HFF-Myc (cell line): ENCODE data around the gene FAM98A.
A peak's percentile ranks its signal among the peaks of the same experiment; 100 is the strongest.

ENCODE experiments used
- DNase-seq: peaks from one replicate; pipeline ENCODE4 v3.0.0-alpha.2; 2011; ENCODE audit warnings: low read depth; ENCODE audit errors: extremely low read depth
- H3K4me3 ChIP-seq: replicated peaks from 2 replicates; pipeline ENCODE4 v1.5.1; 2011; ENCODE audit warnings: low read depth, mild to moderate bottlenecking, control low read depth, low read length
- TF ChIP-seq, protein P1 (sequence below): IDR thresholded peaks from 2 replicates; pipeline ENCODE4 v1.5.1; 2012; ENCODE audit warnings: mild to moderate bottlenecking, low read depth, low read length, control low read depth; ENCODE audit errors: missing control alignments

The FAM98A gene

DNA sequence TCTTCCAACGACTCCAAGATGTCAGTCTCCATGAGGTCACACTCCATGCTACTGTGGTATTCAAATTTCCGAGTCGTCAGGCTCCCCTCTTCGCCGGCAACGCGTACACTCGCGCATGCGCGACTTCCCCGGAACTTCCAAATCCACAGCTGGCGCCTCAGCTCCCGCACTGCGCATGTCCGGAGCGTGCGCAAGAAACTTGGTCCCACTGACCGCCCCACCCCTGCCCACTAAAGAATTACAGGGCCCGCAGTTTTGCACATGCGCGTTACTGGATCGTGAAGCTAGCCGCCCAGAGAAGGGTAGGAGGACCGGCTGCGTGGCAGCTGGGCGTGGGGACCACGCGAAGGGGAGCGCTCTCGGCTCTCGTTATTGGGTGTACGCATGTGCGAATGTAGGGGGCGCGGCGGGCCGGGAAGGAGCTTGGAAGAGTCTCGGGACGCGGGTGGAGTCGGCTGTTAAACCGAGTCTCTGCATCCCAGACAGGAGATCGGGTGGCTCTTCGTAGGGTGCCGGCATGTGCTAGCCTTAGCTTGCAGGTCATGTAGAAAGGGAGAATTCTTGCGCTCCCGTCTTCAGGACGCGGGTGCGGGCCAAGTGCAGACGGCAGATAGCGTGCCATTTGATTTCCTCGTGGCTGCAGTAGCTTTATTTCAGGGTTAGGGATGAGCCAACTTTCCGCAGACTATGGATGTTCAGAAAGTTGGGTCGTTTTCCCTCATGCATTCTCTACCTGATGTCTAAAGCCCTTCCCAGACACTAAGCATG, at the start of gene FAM98A:
Gene FAM98A, minus strand, starts transcription at position 125 of the 768 bp plus-strand sequence. Its CDS starts 78 bp downstream, at position 47.
- TF ChIP-seq, protein P1, sequence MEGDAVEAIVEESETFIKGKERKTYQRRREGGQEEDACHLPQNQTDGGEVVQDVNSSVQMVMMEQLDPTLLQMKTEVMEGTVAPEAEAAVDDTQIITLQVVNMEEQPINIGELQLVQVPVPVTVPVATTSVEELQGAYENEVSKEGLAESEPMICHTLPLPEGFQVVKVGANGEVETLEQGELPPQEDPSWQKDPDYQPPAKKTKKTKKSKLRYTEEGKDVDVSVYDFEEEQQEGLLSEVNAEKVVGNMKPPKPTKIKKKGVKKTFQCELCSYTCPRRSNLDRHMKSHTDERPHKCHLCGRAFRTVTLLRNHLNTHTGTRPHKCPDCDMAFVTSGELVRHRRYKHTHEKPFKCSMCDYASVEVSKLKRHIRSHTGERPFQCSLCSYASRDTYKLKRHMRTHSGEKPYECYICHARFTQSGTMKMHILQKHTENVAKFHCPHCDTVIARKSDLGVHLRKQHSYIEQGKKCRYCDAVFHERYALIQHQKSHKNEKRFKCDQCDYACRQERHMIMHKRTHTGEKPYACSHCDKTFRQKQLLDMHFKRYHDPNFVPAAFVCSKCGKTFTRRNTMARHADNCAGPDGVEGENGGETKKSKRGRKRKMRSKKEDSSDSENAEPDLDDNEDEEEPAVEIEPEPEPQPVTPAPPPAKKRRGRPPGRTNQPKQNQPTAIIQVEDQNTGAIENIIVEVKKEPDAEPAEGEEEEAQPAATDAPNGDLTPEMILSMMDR, result no peak
- DNase-seq, result peak; percentile 95
- peak within 1 kb of the TSS; percentile 70 for H3K4me3 ChIP-seq

DNA sequence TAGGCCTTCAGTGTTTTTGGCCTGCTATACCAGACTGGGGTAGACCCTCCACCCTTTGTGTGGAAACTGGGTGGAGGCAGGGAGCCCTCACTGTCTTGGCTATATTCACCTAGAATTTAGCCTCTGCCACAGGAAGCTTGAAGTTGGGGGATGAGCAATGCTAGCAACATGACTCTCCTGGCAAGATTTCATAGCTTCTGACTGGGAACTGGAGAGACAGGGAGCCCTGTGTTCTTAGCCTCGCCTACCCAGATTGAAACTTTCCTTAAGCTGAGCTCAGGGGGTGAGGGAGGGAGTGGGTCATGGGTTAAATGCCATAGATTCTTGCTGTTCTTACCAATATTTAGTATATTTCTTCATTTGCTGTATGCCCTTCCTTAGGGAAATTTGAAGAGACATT, 46.8 kb upstream of the FAM98A start:
- H3K4me3 ChIP-seq, result no peak overlapping the region
- no peak for DNase-seq
- TF ChIP-seq, protein P1, result no peak

- H3K4me3 ChIP-seq, result no peak overlapping the region
- DNase-seq, result no peak
- TF ChIP-seq, protein P1, result no peak
Observed at GRCh38 chr2:33644215-33644614, 45.1 kb upstream of the FAM98A start.

DNA sequence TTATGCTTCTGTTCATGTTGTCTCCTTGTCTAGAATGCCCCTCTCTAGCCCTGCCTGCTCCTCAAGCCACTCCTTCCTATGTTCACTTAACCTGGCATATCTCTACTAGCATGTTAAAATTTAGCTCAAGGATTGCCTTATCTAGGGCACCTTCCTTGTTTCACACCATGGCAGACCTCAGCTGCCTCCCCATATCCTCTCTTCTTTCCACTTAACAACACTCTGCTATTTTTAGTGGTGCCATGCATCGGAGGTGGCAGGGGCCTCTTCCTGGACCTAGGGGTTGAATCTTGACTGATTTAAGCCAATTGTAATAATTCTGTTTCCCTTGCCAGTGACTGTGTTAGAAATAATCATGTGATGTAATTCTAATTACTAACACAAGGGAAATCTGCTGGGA, 36.9 kb upstream of the FAM98A start:
- TF ChIP-seq, protein P1, result no peak
- no peak for DNase-seq
- no peak overlapping the region for H3K4me3 ChIP-seq

GRCh38 chr2:33634261-33634910, 35.3 kb upstream of the FAM98A start:
- no peak overlapping the region for H3K4me3 ChIP-seq
- DNase-seq, result no peak
- TF ChIP-seq, protein P1, result no peak

DNA sequence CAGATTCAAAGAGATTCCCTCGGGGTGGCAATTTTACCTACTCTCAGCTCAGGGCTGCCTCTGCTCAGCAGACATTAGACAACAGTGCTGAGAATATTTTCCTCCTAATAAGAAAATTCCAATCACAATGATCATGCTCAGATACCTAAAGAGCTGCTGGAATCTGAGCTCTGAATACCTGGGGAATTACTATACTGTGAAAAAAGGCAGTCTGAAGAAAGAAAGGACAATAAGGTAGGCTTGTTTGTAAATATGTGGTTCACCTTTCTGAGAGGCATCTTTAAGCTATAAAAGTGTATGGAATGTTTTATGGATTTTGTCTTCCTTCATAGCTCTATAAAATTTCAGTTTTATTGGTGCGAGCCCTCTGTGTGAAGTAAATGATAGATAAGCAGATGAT, 34.2 kb upstream of the FAM98A start:
- DNase-seq, result no peak
- TF ChIP-seq, protein P1, result no peak
- no peak overlapping the region for H3K4me3 ChIP-seq
